ENCODE measurements around the gene XIRP1. TPM values are rescaled to one million over a fixed set of nuclear protein-coding genes. Genes with fewer than 3 reads are reported as not detected.

The XIRP1 gene
- total and polyA plus RNA-seq, 2 of the 13 experiments (the other 11 are each of a cell fraction or from before 2014, with no cell fraction given) = not detected

DNA sequence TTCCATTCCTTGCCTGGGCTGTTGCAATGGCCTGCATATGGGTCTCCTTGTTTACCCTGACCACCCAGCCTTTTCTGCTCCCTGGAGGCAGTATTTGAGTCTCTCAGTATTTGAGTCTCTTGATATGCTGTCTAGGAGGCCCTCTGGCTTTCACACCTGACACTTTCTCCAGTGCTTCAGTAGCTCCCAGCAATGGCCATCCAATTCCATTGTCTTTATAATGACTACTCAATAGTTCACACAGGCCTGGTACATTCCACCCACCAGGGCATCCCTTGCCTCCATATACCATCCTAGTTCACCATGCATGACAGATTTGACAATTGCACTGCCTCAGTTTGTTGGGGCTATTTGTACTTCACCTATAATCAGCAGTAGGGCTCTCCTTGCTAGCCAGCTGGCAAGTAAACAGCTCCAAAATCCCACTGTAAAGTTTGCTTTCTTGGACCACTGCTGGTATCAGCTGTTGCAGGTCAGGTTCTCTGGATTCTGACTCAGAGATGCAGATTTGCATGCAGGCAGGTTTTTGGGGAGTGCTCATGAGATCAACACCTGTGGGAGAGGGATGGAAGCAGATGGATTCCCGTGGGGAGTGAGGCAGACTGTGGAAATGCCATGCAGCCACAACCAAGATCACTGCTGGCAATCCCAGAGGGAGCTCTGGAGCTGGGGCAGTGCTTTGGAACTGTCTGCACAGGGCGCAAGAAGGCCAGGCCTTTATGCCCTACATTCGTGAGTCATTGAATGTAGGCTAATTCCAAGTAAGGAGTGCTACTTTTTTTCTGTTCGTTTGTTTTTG is 19.1 kb upstream of the XIRP1 start (continued):
- no peak for TF ChIP-seq ZNF792 (CRISPR knock-in tag; IDR thresholded peaks at IDR 0.05)
- no peak for TF ChIP-seq FOXM1 (CRISPR knock-in tag; IDR thresholded peaks at IDR 0.05)
- no peak for TF ChIP-seq ZNF263 (CRISPR knock-in tag; IDR thresholded peaks at IDR 0.05)
- TF ChIP-seq, protein P1, sequence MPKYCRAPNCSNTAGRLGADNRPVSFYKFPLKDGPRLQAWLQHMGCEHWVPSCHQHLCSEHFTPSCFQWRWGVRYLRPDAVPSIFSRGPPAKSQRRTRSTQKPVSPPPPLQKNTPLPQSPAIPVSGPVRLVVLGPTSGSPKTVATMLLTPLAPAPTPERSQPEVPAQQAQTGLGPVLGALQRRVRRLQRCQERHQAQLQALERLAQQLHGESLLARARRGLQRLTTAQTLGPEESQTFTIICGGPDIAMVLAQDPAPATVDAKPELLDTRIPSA (CRISPR knock-in tag; IDR thresholded peaks at IDR 0.05; ENCODE audit: borderline replicate concordance) = no peak
- no peak for TF ChIP-seq ZNF224 (CRISPR knock-in tag; IDR thresholded peaks at IDR 0.05)
- TF ChIP-seq TBX2 (CRISPR knock-in tag; IDR thresholded peaks at IDR 0.05; ENCODE audit: borderline replicate concordance) = no peak
- no peak for TF ChIP-seq PRMT3 (CRISPR knock-in tag; IDR thresholded peaks at IDR 0.05; ENCODE audit: borderline replicate concordance, low read depth)
- TF ChIP-seq ZNF430 (CRISPR knock-in tag; IDR thresholded peaks at IDR 0.05) = no peak
- TF ChIP-seq ARNT2 (CRISPR knock-in tag; IDR thresholded peaks at IDR 0.05; ENCODE audit: low read depth) = no peak

GRCh38 chr3:39210078-39210477 is 17.7 kb upstream of the XIRP1 start:
- H2AFZ ChIP-seq (ENCODE audit: low read length) = no peak overlapping the region
- intact Hi-C loops (cut with micrococcal nuclease; ENCODE audit: unreplicated experiment) = no loop called here
- no peaks in the 10 kb centered on the region for H3K79me2 ChIP-seq (ENCODE audit: insufficient read depth, low read length)
- ATAC-seq = no peak
- no peaks in the 10 kb centered on the region for H3K9me3 ChIP-seq (ENCODE audit: low read length)
- peaks cover 1 to 12% of the 10 kb centered on the region in 2 experiments; a peak in 2 of 5 replicates for H3K27me3 ChIP-seq (ENCODE audit: control insufficient read depth in 1 of 2, insufficient read depth in 2 of 2, low read length in 2 of 2)
- H3K9ac ChIP-seq (ENCODE audit: insufficient read depth, low read depth, low read length) = no peak overlapping the region
- no peak overlapping the region for H3K4me3 ChIP-seq (replicated peaks in 1 of 3; ENCODE audit: insufficient read depth in 1 of 3, low read depth in 2 of 3, low read length in 3 of 3)
- in situ Hi-C loops (cut with HindIII; ENCODE audit: extremely low pct_ligation_motif_present, low pct_unique_long_range_greater_than_20kb) = no loop called here
- ChIA-PET POLR2A (no interaction called here), CTCF (ENCODE audit: low intra/inter-chr PET ratio, low total read pairs) (no interaction called here)
- no peaks in the 10 kb centered on the region for H3K36me3 ChIP-seq (replicated peaks in 1 of 2; ENCODE audit: control insufficient read depth in 1 of 2, insufficient read depth in 2 of 2, low read length in 2 of 2)
- DNase-seq (ENCODE audit: low spot score) = no peak
- no peak overlapping the region for H3K4me2 ChIP-seq (ENCODE audit: low read depth, low read length)
- H3K27ac ChIP-seq (ENCODE audit: extremely low read length, insufficient read depth, low read length) = no peak overlapping the region
- 34% methylated on average over 3 of the region's 3 CpGs for WGBS (ENCODE audit: low lambda C conversion rate)
- BruUV-seq (replicated peaks) = no TSS peak
- H3K4me1 ChIP-seq (ENCODE audit: insufficient read depth, low read length) = no peaks in the 10 kb centered on the region
- H4K20me1 ChIP-seq (ENCODE audit: insufficient read depth, low read length) = no peaks in the 10 kb centered on the region
- no peak for FAIRE-seq
- TF ChIP-seq ZNF709 (CRISPR knock-in tag; IDR thresholded peaks at IDR 0.05) (no peak), ZNF34 (CRISPR knock-in tag; IDR thresholded peaks at IDR 0.05; ENCODE audit: borderline replicate concordance) (no peak), ZSCAN20 (CRISPR knock-in tag; IDR thresholded peaks at IDR 0.05; ENCODE audit: borderline replicate concordance) (no peak), U2AF1 (optimal IDR thresholded peaks at IDR 0.05; ENCODE audit: low read depth, low read length) (no peak), HOXD1 (CRISPR knock-in tag; IDR thresholded peaks at IDR 0.05) (no peak), SMARCC2 (IDR thresholded peaks at IDR 0.05) (no peak), ZSCAN21 (CRISPR knock-in tag; IDR thresholded peaks at IDR 0.05; ENCODE audit: borderline replicate concordance) (no peak), MAZ (IDR thresholded peaks at IDR 0.05; ENCODE audit: borderline replicate concordance, low read depth, low read length) (no peak), MAZ (CRISPR knock-in tag; IDR thresholded peaks at IDR 0.05; ENCODE audit: low read depth) (no peak), ZNF558 (CRISPR knock-in tag; IDR thresholded peaks at IDR 0.05; ENCODE audit: borderline replicate concordance) (no peak)
- TF ChIP-seq, protein P2, sequence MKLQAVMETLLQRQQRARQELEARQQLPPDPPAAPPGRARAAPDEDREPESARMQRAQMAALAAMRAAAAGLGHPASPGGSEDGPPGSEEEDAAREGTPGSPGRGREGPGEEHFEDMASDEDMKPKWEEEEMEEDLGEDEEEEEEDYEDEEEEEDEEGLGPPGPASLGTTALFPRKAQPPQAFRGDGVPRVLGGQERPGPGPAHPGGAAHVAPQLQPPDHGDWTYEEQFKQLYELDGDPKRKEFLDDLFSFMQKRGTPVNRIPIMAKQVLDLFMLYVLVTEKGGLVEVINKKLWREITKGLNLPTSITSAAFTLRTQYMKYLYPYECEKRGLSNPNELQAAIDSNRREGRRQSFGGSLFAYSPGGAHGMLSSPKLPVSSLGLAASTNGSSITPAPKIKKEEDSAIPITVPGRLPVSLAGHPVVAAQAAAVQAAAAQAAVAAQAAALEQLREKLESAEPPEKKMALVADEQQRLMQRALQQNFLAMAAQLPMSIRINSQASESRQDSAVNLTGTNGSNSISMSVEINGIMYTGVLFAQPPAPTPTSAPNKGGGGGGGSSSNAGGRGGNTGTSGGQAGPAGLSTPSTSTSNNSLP (IDR thresholded peaks at IDR 0.05; ENCODE audit: low read depth, low read length) = no peak
